HL-60 (cell line): ENCODE results near the gene ATG2B.

Experiments
- CTCF ChIP-seq: IDR thresholded peaks from one replicate; pipeline ENCODE4 v1.5.1; 2011; ENCODE audit warnings: low read length, control low read depth, inconsistent platforms; ENCODE audit not compliant: insufficient read depth
- POLR2AphosphoS5 ChIP-seq: IDR thresholded peaks from 2 replicates; pipeline ENCODE4 v1.6.1; 2012; ENCODE audit warnings: low read depth
- REST ChIP-seq: IDR thresholded peaks from 2 replicates; pipeline ENCODE4 v1.6.1; 2012; ENCODE audit warnings: low read depth; ENCODE audit not compliant: insufficient replicate concordance
- SPI1 ChIP-seq: IDR thresholded peaks from 2 replicates; pipeline ENCODE4 v1.6.1; 2012; ENCODE audit warnings: low read depth, mild to moderate bottlenecking, borderline replicate concordance

GRCh38 chr14:96269359-96269710 lies 93.8 kb downstream of the ATG2B start:
- TF ChIP-seq CTCF (no peak), REST (no peak), SPI1 (no peak), POLR2AphosphoS5 (no peak)
